GM19023 (cell line): ENCODE measurements around the gene LGALS7B.

ENCODE experiments used
- ATAC-seq: cut with Tn5 transposase; IDR thresholded peaks from one replicate; pipeline ENCODE4 v1.9.1; 2021; ENCODE audit warnings: mild to moderate bottlenecking, moderate library complexity; ENCODE audit not compliant: unreplicated experiment

The LGALS7B gene

DNA sequence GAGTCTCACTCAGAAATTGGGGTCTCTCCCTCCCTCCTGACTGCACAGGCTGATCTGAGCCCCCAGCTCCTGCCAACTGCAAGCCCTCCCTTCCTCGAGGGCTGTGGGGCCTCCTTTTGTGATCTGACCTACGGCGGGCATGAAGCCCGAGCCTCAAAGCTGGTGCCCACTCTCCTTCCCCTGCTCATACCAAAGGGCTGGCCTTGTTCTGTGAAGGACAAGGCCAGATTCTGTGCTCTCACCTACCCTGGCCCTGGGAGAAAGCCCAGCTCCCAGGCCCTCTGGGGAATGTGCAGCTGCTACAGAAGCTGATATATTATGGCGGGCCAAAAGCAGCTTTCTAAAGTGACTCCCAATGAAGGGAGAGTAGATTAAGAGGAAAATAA, 51.6 kb downstream of the LGALS7B start:
- ATAC-seq, result no peak
